ENCODE data around the gene GJC2.

GRCh38 chr1:228108742-228109072 is 41.0 kb upstream of the GJC2 start:
- no peak for TF ChIP-seq CTCF (IDR thresholded peaks at IDR 0.05; ENCODE audit: low read depth, low read length, missing input control)
- TF ChIP-seq EGR1 (IDR thresholded peaks at IDR 0.05; ENCODE audit: low read depth in 2 of 2) = no peak
- TF ChIP-seq YY1 (IDR thresholded peaks at IDR 0.05) = no peak
- TF ChIP-seq NR2F2 (IDR thresholded peaks at IDR 0.05) = no peak
- no peak for TF ChIP-seq TAF1 (conservative IDR thresholded peaks at IDR 0.05)
- TF ChIP-seq ZBTB33 (IDR thresholded peaks at IDR 0.05) = no peak
- TF ChIP-seq RAD21 (IDR thresholded peaks at IDR 0.05) = no peak
- no peak for TF ChIP-seq FOXA1 (IDR thresholded peaks at IDR 0.05)
- no peak for TF ChIP-seq REST (IDR thresholded peaks at IDR 0.05)
- TF ChIP-seq HNF4G (IDR thresholded peaks at IDR 0.05) = no peak
- no peak for TF ChIP-seq ATF3 (IDR thresholded peaks at IDR 0.05)
- no peak for TF ChIP-seq MAX (IDR thresholded peaks at IDR 0.05)
- no peak for TF ChIP-seq GABPA (IDR thresholded peaks at IDR 0.05 in 1 of 2, conservative IDR thresholded peaks at IDR 0.05 in 1 of 2)
- no peak for TF ChIP-seq JUND (IDR thresholded peaks at IDR 0.05)
